ENCODE measurements around the gene INTS1. TPM values are rescaled to one million over a fixed set of nuclear protein-coding genes. Genes with fewer than 3 reads are reported as not detected.

INTS1 gene
- total RNA-seq, 4 donors from 2014 or later: 19.0 to 71.6 (median 23.8) TPM

DNA sequence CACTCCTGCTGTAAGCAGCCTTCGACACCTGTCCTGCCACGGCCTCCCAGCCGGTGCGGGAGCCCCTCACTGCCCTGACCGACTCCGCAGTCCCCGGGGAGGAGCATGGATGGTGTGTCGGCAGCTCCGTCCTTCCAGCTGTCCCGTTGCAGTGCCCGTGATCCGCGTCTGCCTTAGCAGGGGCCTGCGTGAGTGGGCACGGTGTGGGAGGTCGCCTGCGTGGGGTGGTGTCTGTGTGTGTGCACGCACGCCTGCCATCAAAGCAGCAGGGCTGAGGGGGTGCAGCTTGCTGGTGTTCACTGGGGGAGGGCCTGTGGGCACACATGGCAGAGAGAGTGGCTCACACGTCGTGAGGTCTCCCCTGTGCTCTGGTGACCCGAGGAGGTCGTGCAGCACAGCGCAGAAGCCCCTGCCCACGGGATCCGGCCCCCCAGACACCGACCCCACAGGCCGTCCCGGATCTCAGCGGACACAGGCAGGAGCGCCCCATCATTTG, 36.6 kb upstream of the INTS1 start:
- TF ChIP-seq, protein P1, sequence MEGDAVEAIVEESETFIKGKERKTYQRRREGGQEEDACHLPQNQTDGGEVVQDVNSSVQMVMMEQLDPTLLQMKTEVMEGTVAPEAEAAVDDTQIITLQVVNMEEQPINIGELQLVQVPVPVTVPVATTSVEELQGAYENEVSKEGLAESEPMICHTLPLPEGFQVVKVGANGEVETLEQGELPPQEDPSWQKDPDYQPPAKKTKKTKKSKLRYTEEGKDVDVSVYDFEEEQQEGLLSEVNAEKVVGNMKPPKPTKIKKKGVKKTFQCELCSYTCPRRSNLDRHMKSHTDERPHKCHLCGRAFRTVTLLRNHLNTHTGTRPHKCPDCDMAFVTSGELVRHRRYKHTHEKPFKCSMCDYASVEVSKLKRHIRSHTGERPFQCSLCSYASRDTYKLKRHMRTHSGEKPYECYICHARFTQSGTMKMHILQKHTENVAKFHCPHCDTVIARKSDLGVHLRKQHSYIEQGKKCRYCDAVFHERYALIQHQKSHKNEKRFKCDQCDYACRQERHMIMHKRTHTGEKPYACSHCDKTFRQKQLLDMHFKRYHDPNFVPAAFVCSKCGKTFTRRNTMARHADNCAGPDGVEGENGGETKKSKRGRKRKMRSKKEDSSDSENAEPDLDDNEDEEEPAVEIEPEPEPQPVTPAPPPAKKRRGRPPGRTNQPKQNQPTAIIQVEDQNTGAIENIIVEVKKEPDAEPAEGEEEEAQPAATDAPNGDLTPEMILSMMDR (IDR thresholded peaks at IDR 0.05; ENCODE audit: low read depth): no peak

DNA sequence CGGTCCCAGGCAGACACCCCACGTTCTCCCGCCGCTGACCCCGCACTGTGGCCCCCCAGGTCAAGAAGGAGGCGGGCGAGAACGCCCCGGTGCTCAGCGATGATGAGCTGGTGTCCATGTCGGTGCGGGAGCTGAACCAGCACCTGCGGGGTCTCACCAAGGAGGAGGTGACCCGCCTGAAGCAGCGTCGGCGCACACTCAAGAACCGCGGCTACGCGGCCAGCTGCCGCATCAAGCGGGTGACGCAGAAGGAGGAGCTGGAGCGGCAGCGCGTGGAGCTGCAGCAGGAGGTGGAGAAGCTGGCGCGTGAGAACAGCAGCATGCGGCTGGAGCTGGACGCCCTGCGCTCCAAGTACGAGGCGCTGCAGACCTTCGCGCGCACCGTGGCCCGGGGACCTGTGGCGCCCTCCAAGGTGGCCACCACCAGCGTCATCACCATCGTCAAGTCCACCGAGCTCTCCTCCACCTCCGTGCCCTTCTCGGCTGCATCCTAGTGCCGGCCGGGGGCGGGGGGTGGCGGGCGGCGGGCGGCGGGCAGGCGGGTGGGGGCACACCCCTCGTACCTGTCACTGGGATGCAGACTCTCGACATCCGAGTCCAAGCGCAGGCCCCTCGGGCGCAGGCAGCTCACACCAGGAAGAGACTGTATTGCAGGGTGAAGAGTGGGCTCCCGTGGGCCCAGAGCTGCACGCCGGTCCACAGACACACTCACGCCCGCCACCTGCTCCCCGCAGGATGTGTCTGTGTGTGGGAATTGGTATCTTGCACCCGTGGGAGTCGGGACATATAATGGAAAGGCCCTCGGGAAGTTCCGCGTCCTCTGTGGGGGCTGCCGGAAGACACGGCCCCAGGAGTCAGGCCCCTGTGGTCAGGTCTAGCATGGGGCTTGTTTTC, 35.9 kb upstream of the INTS1 start:
- TF ChIP-seq, protein P1 (IDR thresholded peaks at IDR 0.05; ENCODE audit: low read depth): no peak

DNA sequence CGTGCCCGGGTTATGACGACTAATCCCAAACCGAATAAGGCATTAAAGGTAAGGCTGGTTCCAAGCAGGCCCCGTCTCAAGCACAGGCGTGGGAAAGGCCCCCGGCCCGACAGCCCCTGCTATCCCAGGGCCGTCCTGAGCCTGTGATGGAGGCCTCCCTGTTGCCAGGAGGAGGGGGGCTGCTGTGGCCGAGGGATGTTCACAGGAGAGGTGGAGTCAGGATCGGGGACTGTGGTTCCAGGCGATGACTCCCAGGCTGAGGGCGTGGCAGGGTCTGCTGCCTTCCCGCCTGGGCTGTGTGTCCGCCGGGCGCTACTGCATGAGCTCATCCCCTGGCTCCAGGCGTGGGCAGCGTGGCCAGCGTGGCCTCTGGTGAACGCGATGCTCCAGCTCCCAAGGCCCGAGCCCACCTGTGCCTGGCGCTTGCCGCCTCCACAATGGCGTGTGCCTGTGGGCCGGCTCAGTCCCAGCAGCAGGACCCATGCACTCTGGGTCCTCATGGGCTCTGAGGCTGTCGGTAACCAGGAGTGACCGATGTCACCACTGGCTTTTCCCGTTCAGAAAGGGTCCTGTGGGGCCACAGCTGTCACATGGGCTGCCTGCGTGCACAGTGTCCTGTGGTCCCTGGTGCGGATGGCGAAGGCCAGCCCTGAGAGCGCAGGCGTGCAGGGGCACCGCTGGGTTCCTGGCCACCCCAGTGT, 35.1 kb upstream of the INTS1 start:
- TF ChIP-seq, protein P1 (IDR thresholded peaks at IDR 0.05; ENCODE audit: low read depth): no peak

DNA sequence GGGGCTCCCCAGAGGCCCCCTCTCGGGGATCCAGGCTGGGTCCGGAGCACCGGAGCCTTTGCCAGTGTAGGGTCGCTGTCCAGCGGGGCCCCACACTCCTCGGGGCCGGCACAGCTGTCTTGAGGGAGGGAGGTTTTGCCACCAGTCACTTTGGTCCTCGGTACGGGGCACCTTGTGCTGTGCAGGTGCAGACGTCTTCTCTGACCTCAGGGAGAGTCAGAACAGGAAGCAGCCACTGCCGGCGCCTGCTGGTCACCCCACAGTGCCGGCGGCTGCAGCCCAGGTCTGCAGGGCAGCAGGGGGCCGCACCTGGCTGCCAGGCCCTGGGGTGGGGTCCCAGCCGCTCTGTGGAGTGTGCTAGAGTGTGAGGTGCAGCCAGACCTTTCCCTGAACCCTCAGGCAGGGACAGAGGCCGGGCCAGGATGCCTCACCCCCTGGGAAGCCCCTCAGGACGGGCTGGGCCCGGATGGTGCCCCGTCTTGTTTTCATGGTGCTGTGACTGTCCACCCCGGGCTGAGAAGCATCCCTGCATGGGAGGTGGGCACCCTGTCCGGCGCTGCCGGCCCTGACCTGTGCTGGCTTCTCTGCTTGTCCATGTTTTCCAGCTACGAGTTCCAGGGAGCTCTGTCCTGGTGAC, 34.5 kb upstream of the INTS1 start:
- TF ChIP-seq, protein P1 (IDR thresholded peaks at IDR 0.05; ENCODE audit: low read depth): no peak

DNA sequence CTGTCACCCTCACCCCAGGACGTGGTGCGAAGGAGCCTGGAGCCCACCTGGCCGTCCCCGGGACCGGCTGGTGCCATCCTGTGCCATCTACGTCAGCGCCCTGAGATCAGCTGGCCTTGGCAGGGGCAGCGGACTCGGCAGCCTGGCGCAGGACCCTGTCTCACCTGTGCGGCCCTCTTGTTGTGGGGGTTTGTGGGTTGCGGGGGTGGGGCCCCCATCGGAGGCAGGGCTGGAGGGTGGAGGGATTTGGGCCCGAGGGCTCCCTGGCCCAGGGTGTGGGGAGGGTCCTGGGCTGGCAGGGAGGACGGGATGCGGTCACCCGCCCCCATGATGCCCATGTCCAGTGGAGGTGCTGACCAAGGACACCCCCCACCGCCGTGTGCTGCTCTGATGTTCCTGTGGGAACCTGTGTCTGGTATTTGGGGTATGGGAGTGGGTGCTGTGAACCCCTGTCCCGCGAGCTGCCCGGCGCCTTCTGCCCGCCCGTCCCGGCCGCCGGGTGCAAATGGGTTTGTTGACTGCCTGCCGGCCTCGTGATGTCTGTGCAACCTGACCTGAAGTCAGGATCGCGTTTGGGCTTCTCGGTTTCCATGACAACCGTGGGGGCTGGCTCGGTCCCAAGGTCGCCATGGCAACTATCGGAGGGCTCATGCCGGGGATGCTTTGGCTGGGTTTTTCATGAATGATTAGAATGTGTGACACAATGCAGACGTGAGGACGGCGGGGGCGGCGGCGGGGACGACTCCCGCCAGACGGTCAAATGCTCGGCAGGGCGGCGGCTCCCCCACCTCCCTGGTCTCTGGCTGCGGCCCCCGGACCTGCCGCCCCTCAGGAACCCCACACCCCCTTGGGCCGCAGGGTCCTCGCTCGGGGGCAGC, 33.6 kb upstream of the INTS1 start:
- TF ChIP-seq, protein P1 (IDR thresholded peaks at IDR 0.05; ENCODE audit: low read depth): no peak

DNA sequence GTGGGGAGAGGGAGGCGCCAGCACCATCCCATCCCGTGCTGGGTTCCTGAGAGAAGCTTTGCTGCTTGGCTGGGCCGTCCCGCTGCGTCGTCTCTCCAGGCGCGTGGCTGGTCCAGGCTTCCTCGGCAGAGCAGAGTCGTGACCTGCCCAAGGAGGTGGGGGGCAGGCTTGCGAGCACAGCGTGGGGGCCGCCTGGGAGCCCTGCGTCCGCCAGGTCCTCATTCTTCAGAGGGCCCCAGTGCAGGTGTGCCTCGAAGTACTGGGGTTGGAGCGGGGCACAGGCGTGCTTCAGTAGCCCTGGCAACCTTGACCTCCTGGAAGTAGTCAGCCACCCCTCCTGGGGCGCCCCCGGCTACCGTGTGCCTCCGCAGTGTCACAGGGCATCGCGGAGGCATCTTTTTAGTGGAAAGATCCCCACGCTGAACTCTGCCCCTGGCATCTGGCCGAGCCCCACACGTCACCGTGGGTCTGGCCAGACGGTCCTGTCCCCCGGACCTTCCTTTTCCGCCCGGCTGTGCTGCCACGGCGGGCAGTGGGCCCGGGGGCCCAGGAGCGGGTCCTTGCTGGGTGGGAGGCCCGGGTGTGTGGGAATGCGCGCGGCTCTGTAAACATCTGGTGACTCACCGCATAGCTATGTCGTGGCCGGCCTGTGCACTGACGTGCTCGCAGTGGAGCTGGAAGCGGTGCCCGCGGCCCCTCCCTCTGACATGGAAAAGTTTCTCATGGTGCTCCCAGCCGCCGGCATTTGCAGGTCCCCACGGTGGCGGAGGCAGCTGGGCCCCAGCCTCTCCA, 32.8 kb upstream of the INTS1 start:
- TF ChIP-seq, protein P1 (IDR thresholded peaks at IDR 0.05; ENCODE audit: low read depth): no peak

All from subcutaneous adipose tissue (tissue), 4 donors.